Stimulated activated CD8-positive, alpha-beta memory T cell treated with anti-CD3 and anti-CD28 coated beads, Interleukin-12 subunit alpha, Interleukin-12 subunit beta, amount 100 ng/mL, for 4 hours (primary cell): Measurements from ENCODE around the gene ANKRD35.
"Not testable (repeated sequence)": the region's sequence is repeated elsewhere in the genome, so short reads cannot be mapped to it uniquely, and the experiment has no call there.

Source experiments
- DNase-seq: peaks from one replicate; pipeline ENCODE4 v3.0.0-alpha.2; 2020; ENCODE audit warnings: low read depth

ANKRD35 gene

GRCh38 chr1:145855426-145855948, 30.2 kb downstream of the ANKRD35 start:
- DNase-seq: no peak

GRCh38 chr1:145849356-145850160, 36.1 kb downstream of the ANKRD35 start:
- DNase-seq: no peak

- DNase-seq: no peak
These were observed 37.8 kb downstream of the ANKRD35 start for GRCh38 chr1:145847827-145848226.

- DNase-seq: no peak
These were observed 39.5 kb downstream of the ANKRD35 start for GRCh38 chr1:145846201-145846612.

- DNase-seq: peak; percentile 62
These were observed 40.0 kb downstream of the ANKRD35 start, which contains the start of gene NUDT17 for GRCh38 chr1:145845514-145846161. Gene NUDT17 (plus strand): TSS chr1:145845630. CDS start chr1:145845641, 11 bp downstream.

GRCh38 chr1:145845144-145845513, 40.5 kb downstream of the ANKRD35 start:
- no peak for DNase-seq

- DNase-seq: no peak
These were observed 42.6 kb downstream of the ANKRD35 start for GRCh38 chr1:145843031-145843430.

- no peak for DNase-seq
These were observed 48.0 kb downstream of the ANKRD35 start for GRCh38 chr1:145837656-145838055.

- DNase-seq: not testable (repeated sequence)
These were observed 54.9 kb downstream of the ANKRD35 start for GRCh38 chr1:145830810-145831209.

GRCh38 chr1:145828367-145829026, 57.2 kb downstream of the ANKRD35 start:
- no peak for DNase-seq

GRCh38 chr1:145827966-145828365, 57.7 kb downstream of the ANKRD35 start:
- no peak for DNase-seq

GRCh38 chr1:145826030-145826429, 59.6 kb downstream of the ANKRD35 start:
- DNase-seq: no peak

- no peak for DNase-seq
These were observed 61.2 kb downstream of the ANKRD35 start for GRCh38 chr1:145824499-145824842.

- peak; percentile 75 for DNase-seq
These were observed 61.8 kb downstream of the ANKRD35 start, which contains the start of the genes POLR3C and RNF115 for GRCh38 chr1:145823565-145824498. Gene POLR3C (plus strand): TSS chr1:145824200. CDS start chr1:145825777, 1,577 bp downstream. Gene RNF115 (minus strand): TSS chr1:145824095. CDS start chr1:145823873, 222 bp downstream.

GRCh38 chr1:145822779-145823331, 62.8 kb downstream of the ANKRD35 start:
- not testable (repeated sequence) for DNase-seq

- not testable (repeated sequence) for DNase-seq
These were observed 67.6 kb downstream of the ANKRD35 start for GRCh38 chr1:145818095-145818494.
